HUDEP-2 (cell line): ENCODE data around the gene ATP1A3.

Experiments used
- DNase-seq, 76 experiments: peaks; one replicate each; lab custom pipeline; 2025; ENCODE audit not compliant: unreplicated experiment in 76 of 76; lab: John Stamatoyannopoulos, UW

Gene ATP1A3

DNA sequence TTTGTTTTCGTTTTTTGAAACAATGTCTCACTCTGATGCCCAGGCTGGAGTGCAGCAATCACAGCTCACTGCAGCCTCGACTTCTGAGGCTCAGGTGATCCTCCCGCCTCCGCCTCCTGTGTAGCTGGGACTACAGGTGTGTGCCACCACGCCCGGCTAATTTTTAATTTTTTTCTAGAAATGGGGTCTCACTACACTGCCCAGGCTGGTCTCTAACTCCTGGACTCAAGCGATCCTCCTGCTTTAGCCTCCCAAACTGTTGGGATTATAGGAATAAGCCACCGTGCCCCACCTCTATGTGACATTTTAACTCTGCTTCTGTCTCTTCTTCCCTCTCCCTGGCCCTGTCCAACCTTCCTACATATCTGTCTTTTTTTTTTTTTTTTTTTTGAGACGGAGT lies 5.1 kb downstream of the ATP1A3 start:
- no peak for DNase-seq

- DNase-seq = no peak
Measured at GRCh38 chr19:41987141-41987860, 6.7 kb downstream of the ATP1A3 start.

- DNase-seq = no peak
Measured at GRCh38 chr19:41984961-41985360, 9.1 kb downstream of the ATP1A3 start.

- DNase-seq = no peak
Measured at GRCh38 chr19:41981724-41982123, 12.3 kb downstream of the ATP1A3 start.

GRCh38 chr19:41978470-41978869 lies 15.6 kb downstream of the ATP1A3 start:
- no peak for DNase-seq

- DNase-seq = no peak
Measured at GRCh38 chr19:41977916-41978315, 16.1 kb downstream of the ATP1A3 start.

DNA sequence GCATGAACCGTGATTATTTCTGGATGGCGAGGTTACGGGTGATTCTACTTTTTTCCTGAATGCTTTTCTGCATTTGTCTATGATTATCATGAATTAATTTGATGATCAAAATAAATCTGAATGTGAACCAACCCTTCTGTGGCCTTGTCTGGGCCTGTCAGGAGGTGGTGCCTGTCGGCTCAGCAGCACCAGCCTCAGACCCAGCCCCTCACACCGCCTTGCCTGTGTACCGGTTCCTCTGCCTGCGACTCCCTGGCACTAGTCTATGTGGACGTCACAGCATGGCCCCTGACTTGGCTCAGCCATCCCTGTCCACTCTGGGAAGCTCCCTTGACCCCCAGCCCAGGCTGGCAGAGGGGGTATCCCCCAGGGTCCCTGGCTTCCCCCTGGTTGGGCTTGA lies 19.4 kb downstream of the ATP1A3 start:
- DNase-seq = no peak

DNA sequence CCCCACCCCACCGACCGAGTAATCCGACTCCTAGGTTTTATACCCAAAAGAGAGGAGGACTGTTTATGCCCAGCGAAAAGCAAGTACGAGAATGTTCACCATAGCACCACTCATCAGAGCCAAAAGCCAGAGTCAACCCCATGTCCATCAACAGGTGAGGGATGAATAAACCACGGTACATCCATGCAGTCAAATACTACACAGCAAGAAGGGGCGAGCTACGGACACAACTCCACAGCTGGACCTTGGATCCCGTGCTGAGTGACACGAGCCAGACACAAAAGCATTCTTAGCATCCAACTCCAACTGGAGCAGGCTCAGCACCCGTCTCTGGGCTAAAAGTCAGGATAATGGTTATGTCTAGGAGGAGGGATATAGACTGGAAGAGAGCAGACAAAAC lies 22.7 kb downstream of the ATP1A3 start:
- DNase-seq = no peak

GRCh38 chr19:41969772-41970458 lies 24.1 kb downstream of the ATP1A3 start:
- no peak for DNase-seq

GRCh38 chr19:41968751-41969595 lies 25.1 kb downstream of the ATP1A3 start:
- DNase-seq = no peak

GRCh38 chr19:41967054-41967783 lies 26.8 kb downstream of the ATP1A3 start:
- no peak for DNase-seq

GRCh38 chr19:41965106-41965505 lies 28.9 kb downstream of the ATP1A3 start:
- no peak for DNase-seq

DNA sequence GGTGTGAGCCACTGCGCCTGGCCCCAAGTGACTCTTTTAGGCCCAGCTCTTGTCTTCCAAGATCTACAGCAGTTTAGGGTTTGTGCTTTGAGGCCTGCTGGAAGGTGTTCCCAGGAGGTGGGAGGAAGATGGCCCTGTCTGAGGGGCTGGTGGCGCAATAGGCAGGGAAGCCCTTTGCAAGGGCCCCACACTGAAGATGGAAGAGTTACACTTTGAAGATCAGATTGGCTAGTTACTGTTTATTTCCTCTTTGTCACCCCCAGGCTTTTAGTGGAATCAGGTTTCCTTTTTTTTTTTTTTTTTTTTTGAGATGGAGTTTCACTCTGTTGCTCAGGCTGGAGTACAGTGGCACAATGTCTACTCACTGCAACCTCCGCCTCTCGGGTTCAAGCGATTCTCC lies 33.1 kb downstream of the ATP1A3 start:
- DNase-seq = no peak

DNA sequence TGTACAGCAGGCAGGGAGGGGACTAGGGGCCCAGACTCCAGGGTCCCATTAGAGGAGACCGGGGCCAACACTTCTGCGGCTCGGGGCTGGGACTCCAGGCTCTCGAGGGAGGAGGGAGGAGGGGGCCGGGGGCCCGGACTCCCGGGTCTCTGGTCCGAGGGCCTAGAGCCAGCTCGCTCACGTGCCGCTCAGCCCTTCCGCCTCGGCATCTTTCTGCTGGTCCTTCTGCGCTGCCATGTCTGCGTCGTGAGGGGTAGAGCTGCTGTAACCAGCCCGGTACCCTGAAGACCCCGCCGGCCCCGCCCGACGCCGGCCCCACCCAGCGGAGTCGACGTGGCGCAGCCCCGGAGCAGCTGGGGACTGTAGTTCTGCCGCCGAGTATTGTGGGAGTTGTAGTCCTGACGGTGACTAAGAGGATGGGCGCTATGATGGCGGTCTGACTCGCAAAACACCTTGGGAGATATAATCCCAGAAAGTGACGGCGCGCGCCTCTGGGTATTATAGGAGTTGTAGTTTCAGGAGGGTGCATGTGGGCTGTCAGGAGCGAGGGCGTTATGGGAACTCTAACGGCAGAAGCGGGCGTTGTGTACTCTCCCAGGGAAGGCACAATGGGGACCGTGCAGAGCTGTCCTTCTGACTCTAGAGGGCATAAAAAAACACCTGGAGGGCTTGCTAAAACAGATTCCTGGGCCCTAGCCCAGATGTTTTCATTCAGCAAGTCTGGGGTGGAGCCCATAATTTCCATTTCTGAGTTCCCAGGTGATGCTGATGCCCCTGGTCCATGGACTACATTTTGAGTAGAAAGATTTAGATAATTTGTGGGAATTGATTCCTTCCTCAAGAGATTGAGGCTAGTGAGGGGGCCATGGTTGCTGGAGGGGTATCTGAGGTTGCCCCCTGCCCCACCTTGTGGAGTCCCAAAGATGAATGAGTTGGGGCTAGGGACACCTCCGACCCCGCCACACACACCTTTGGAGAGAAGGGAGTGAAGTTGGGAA lies 34.7 kb downstream of the ATP1A3 start, which contains the start of gene RABAC1:
Gene RABAC1, minus strand, starts transcription at position 266 of the 998 bp plus-strand sequence. Its CDS starts 29 bp downstream, at position 237.
- DNase-seq = peak in 72 of 76 experiments; percentile 31 to 89 (median 74)

- peak in 62 of 76 experiments; percentile 14 to 82 (median 62) for DNase-seq
Measured at GRCh38 chr19:41958367-41959055, 35.5 kb downstream of the ATP1A3 start.

- DNase-seq = peak in 72 of 76 experiments; percentile 26 to 85 (median 62)
Measured at GRCh38 chr19:41957838-41958366, 36.1 kb downstream of the ATP1A3 start.

- no peak for DNase-seq
Measured at GRCh38 chr19:41957161-41957837, 36.7 kb downstream of the ATP1A3 start.

DNA sequence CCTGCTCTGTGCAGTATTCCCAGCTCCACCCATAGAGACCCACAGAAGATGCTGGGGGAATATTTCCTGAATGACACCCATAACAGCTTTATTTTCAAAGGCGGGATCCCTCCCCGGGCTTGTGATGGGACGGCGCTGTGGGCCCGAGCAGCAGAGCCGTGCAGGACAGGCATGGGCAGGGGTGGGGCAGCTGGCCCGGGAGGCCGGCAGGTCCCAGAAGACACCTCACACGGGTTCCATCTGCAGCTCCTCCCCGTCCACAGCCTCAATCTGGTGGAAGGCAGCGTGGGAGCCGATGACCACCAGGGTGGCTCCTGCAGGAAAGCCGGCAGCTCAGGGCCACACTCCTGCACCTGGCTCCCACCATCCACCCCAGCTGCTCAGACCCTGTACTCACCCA lies 37.4 kb downstream of the ATP1A3 start:
- DNase-seq = no peak
